Activated CD4-positive, alpha-beta T cell treated with anti-CD3 and anti-CD28 coated beads for 4 hours (primary cell): ENCODE measurements around the gene TMEM151B.

ENCODE experiments used
- DNase-seq, 2 donors: peaks; one replicate each; pipeline ENCODE4 v3.0.0-alpha.2; 2020

Gene TMEM151B

GRCh38 chr6:44285552-44286284, 15.5 kb downstream of the TMEM151B start:
- DNase-seq = no peak

DNA sequence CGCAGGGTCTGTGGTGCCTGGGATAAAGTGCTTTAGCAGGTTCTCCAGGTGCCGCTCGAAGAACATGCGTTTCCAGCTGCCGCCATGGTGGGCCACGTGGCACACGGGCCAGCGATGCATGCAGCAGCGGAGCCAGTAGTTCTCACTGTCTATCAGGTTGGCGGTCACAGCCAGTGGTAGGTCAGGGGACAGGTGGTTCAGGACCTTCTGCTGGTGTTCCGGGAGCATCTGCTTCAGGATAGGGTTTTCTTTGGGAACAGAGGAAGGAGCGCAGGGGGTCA, 16.0 kb downstream of the TMEM151B start:
- DNase-seq = no peak

DNA sequence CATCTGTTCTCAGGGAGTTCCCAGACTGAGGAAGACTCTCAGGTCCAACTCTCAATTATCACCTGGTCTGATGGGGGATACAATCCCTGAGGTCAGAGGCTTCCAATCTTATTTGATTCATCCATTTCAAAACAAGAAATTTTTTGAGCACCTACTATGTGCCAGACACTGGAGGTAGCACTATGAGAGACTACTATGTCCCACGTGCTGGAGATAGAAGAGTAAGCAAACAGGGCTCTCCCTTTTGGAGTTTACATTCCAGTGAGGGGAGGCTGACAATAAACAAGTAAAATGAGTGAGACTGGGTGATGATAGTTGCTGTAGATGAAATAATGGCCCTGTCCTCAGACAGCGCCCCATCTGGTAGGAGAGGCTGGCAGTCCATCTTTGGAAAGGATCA, 16.5 kb downstream of the TMEM151B start:
- no peak for DNase-seq

DNA sequence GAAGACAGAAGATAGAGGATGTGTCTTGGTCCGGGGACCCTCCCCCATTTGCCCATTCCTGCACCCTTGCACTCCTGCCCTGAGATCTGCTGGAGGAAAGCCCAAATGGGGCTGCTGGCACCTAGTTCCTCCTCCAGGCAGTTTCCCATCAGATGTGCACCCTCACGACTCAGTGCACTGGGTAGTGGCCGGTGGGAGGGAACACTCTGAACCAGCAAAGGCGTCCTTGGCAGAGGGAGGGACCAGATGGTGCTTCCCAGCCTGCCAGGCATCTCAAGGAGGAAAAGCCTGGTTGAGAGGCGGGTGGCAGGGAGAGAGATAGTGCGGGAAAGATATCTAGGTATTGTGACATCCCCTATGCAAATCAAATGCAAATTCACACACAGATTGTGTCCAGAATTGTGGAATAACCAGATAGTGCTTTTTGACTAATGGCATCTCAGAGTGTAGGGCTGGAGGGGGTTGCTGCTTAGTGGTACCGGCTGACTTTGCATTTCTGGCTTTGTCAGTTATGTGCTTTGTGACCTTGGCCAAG, 19.5 kb downstream of the TMEM151B start:
- no peak for DNase-seq

- DNase-seq = no peak
Measured at GRCh38 chr6:44291841-44292240, 21.6 kb downstream of the TMEM151B start.

DNA sequence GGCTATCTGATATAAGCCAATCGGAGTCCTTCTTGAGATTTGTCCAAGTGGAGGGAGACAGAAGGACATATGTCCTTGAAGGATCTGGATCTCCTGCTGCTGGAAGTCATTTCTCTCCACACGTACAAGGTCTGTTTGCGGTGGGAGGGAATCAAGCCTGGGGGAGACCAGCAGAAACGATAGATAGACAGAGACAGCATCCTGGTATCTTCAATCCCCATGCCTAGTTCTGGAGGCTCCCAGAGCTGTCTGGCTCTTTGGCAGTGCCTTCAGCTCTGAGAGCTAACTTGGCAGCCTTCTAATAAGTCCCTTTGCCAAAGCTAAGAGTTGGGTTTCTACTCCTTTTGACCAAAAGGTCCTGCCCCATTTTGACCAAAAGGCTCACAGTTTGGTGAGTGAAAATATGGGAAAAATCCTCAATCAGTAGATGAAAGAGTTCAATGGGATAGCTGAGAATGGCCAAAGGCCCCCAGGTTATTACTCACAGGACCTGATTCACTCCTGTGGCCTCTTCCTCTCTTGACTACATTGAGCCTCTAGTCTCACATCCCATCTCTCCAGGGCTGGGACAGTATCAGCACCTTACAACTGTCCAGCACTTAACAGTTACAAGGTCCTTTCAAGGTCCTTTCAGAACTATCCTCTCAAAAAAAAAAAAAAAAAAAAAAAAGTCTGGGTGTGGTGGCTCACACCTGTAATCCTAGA, 22.6 kb downstream of the TMEM151B start:
- no peak for DNase-seq

- DNase-seq = no peak
Measured at GRCh38 chr6:44294832-44295791, 24.9 kb downstream of the TMEM151B start.

GRCh38 chr6:44297063-44298038, 27.1 kb downstream of the TMEM151B start:
- DNase-seq = peak; percentile 37 to 38

- DNase-seq = no peak
Measured at GRCh38 chr6:44298055-44298803, 28.0 kb downstream of the TMEM151B start.

GRCh38 chr6:44298864-44299263, 28.6 kb downstream of the TMEM151B start:
- no peak for DNase-seq

GRCh38 chr6:44300292-44300823, 30.1 kb downstream of the TMEM151B start:
- no peak for DNase-seq

GRCh38 chr6:44301106-44301505, 30.9 kb downstream of the TMEM151B start:
- DNase-seq = no peak

- no peak for DNase-seq
Measured at GRCh38 chr6:44301782-44302564, 31.7 kb downstream of the TMEM151B start.

- DNase-seq = no peak
Measured at GRCh38 chr6:44302856-44303255, 32.6 kb downstream of the TMEM151B start.

GRCh38 chr6:44303842-44304241, 33.6 kb downstream of the TMEM151B start:
- no peak for DNase-seq

DNA sequence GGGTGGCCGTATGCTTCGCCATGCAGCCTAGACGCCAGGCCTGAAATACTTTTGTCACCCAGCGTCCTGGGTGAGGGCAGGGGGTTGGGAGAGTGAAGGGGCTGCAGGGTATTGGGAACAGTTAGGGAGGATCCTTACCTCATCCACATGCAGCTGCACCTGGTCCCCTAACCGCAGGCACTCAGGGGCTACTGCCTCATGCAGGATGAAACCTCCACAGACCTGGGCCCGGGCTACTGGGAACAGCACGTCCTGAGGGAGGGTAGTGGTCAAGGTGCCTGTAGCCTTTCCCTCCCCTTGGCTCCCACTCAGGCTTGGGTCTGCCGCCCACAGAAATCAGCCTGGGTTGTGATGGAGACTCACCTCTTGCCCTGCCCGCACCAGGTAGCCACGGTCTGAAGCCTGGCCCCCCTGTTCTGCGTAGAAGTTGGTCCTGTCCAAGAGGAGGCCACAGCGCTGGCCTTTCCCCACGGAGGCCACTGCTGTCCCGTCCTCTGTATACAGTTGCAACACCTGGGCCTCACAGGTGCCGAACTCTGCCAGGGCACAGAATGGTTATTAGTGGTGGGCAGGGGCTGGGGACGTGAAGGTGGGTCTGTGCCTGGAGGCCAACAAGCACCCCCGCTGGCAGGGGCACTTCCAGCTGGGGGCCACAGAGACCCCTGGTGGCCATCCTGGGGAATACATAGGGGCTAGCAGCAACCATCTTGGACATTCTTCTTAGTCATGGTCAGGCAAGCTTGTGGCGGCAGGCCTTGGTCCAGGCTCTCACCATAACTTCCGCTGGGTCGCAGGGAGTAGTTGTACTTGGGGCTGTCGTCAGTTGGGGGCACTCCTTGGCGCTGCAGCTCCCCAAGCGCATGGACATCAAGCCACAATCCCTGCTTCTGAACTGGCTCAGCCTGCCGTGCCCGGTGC, 34.3 kb downstream of the TMEM151B start:
- DNase-seq = peak; percentile 40 to 42

DNA sequence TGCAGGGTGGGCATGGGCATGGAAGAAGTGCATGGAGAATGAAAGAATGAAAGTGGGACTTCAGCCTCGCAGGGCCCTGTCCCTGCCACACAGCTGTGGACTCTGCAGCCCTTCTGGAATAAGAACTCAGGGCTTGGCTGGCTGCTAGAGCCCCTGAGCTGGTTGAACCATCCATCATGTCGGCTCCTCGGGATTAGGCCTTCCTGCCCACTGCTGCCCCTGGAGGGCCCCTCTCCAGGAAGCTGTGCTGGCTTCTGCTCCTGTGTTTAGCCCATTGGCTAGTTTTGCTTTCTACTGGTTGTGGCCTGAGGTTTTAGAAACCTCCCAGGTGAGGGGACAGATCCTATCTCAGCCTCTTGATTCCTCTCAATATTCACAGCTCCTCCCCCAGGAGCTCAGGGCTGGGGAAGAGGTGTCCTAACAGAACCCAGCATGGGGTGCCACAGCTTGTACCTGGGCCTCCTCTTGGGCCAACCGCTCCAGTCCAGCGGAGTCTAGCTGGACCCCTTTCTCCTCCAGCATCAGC, 35.0 kb downstream of the TMEM151B start:
- DNase-seq = no peak

DNA sequence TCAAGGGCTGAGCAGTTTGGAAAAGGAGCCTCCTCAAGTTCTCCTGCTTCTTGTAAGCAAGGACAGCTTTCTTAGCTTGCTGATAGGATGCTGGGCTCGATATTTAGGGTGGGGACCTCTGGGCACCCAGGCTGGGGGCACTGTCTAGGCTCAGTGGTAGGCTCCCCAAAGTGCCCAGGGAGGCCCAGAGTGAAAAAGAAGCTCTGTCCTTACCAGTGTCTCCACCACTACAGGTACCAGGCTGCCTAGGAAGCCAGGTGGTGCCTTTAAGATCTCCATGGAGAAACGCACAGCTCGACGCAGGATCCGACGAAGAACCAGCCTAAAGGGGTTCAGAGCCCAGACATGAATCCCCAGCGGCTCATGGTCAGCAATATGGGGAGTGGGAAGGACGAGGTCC, 36.5 kb downstream of the TMEM151B start:
- DNase-seq = no peak

DNA sequence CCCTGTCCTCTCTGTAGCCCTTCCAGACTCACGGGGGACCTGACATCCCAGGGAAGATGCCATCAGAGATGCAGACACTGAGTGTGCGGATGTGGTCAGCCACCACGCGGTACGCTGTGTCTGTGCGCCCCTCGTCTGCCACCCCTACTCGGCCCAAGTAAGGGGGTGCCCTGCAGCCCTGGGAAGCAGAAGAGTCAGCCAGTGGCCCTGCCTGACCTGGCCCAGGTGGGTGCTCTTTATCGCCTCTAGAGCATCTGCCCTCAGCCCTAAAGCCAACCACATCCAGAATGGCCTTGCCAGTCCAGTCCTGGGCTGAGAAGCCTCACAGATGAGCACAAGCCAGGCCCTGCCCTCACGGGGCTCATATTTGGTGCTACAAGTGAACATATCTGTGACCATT, 37.0 kb downstream of the TMEM151B start:
- no peak for DNase-seq
